Esophagus muscularis mucosa (tissue), 4 donors: Measurements from ENCODE around the gene ETV1. TPM values are rescaled to one million over a fixed set of nuclear protein-coding genes. Genes with fewer than 3 reads are reported as not detected.

ENCODE experiments used
- DNase-seq: peaks from one replicate; pipeline ENCODE4 v3.0.0-alpha.2; 2017; ENCODE audit errors: extremely low spot score
- H3K27ac ChIP-seq, 4 donors: fragments of 200-600 bp; sonication (generic); replicated peaks in 1 of 4; 1 replicate in 3 of 4; 2 replicates in 1 of 4; pipeline ENCODE4 v1.5.1; 2016 to 2019; ENCODE audit warnings: mild to moderate bottlenecking in 1 of 4
- H3K27me3 ChIP-seq, 4 donors: fragments of 200-600 bp; sonication (generic); one replicate each; pipeline versions ENCODE4 v1.5.1 to v1.6.0; 2016 to 2019
- H3K36me3 ChIP-seq, 4 donors: fragments of 200-600 bp; sonication (generic); one replicate each; pipeline ENCODE4 v1.5.1; 2016 to 2019
- H3K4me1 ChIP-seq, 4 donors: fragments of 200-600 bp; sonication (generic); one replicate each; pipeline ENCODE4 v1.5.1; 2016 to 2019
- H3K4me3 ChIP-seq, 4 donors: fragments of 200-600 bp; sonication (generic); 1 replicate in 2 of 4; 2 replicates in 2 of 4; pipeline ENCODE4 v1.5.1; 2016 to 2019; ENCODE audit warnings: mild to moderate bottlenecking in 4 of 4, moderate library complexity in 1 of 4
- H3K9me3 ChIP-seq, 4 donors: fragments of 200-600 bp; sonication (generic); 1 replicate in 3 of 4; 2 replicates in 1 of 4; pipeline ENCODE4 v1.5.1; 2016 to 2019
- CTCF ChIP-seq, 3 experiments: fragments of 200-600 bp in 2 of 3; fragments of 450-650 bp in 1 of 3; sonication (generic) in 2 of 3; IDR thresholded peaks; one replicate each; pipeline ENCODE4 v1.5.1; 2017 to 2019; ENCODE audit warnings: antibody characterized with exemption in 3 of 3, mild to moderate bottlenecking in 2 of 3, moderate library complexity in 1 of 3
- EP300 ChIP-seq: sonication (generic); formaldehyde crosslinking; IDR thresholded peaks from one replicate; pipeline ENCODE4 v1.6.1; 2017; ENCODE audit warnings: antibody characterized with exemption
- POLR2A ChIP-seq: fragments of 450-650 bp; IDR thresholded peaks from one replicate; pipeline ENCODE4 v1.6.1; 2017; ENCODE audit warnings: antibody characterized with exemption, moderate library complexity, mild to moderate bottlenecking, low read depth
- POLR2AphosphoS5 ChIP-seq, 2 donors: sonication (generic); formaldehyde crosslinking; IDR thresholded peaks; one replicate each; pipeline ENCODE4 v1.6.1; 2017; ENCODE audit warnings: antibody characterized with exemption in 2 of 2
- WGBS: methylation state at CpG from one replicate; pipeline ENCODE4 v1.1.5; 2018; 5-methylcytosine and 5-hydroxymethylcytosine counted together
- intact Hi-C: fragments of 100-400 bp; cut with DNase I; formaldehyde crosslinking; loops from one replicate; pipeline ENCODE4 v1.15.1; 2023
- total RNA-seq, 4 donors: library from RNA; depleted of rRNA; stranded (reverse); fragments of >200 nt; gene quantifications; one replicate each; pipeline versions ENCODE4 v1.1.0 to v1.2.1, GENCODE V29; 2016

The ETV1 gene
- total RNA-seq, 4 donors from 2014 or later = 7.1 to 16.5 (median 14.1) TPM

DNA sequence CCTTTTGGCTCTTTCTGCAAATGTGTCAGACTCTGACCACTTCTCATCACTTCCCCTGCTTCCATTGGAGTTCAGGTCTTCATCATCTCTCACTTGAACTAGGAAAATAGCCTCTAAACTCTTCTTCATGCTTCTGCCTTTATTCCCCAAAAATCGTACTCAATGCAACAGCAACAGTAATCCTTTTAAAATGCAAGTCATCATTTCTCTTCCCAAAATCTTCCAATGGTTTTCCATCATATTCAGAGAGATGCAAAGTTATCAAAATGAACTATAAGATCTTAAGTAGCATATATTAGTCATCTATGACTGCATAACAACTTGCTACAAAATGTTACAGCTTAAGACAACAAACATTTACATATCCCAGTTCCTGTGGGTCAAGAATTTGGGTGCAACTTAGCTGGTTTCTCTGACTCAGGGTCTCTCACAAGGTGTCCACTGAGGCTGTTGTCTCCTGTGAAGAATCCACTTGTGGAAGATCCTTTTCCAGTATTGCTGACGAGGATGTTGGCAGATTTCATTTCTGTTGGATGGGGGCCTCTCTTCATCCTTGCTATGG lies 31.0 kb upstream of the ETV1 start:
- no peak for DNase-seq
- H3K36me3 ChIP-seq = no peaks in the 10 kb centered on the region
- 82% methylated on average over 2 of the region's 2 CpGs for WGBS
- H3K9me3 ChIP-seq = no peaks in the 10 kb centered on the region
- no peak overlapping the region for H3K4me3 ChIP-seq
- H3K4me1 ChIP-seq = no peaks in the 10 kb centered on the region
- intact Hi-C loops = no loop called here
- no peak overlapping the region for H3K27ac ChIP-seq
- TF ChIP-seq POLR2AphosphoS5 (IDR thresholded peaks at IDR 0.05) (no peak), CTCF (IDR thresholded peaks at IDR 0.05) (no peak), POLR2A (no peak), EP300 (no peak)
- H3K27me3 ChIP-seq = no peaks in the 10 kb centered on the region

DNA sequence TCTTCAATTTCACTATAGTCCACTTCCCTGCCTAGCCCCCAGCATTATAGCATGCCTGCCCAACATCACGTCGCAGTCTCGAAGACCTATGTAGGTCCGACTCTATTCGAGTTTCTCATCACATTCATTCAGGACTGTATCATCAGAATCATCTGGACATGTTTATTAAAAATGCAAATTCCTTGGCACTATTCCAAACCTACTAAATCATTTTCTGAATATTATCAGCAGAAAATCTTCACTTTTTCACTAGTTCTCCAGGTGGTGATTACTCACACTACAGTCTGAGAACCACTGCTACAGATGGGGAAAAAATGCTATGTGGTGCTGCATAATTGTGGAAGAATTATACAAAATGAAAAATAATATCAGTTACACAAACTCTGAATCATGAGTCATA lies 29.3 kb upstream of the ETV1 start:
- Histone ChIP-seq H3K4me3 (no peak overlapping the region), H3K27me3 (no peaks in the 10 kb centered on the region), H3K9me3 (no peaks in the 10 kb centered on the region), H3K27ac (no peak overlapping the region), H3K36me3 (no peaks in the 10 kb centered on the region), H3K4me1 (no peaks in the 10 kb centered on the region)
- no peak for DNase-seq
- intact Hi-C loops = no loop called here
- 91% methylated on average over 5 of the region's 5 CpGs for WGBS
- TF ChIP-seq EP300 = no peak
- TF ChIP-seq POLR2AphosphoS5 (IDR thresholded peaks at IDR 0.05) = no peak
- no peak for TF ChIP-seq POLR2A
- no peak for TF ChIP-seq CTCF (IDR thresholded peaks at IDR 0.05)

DNA sequence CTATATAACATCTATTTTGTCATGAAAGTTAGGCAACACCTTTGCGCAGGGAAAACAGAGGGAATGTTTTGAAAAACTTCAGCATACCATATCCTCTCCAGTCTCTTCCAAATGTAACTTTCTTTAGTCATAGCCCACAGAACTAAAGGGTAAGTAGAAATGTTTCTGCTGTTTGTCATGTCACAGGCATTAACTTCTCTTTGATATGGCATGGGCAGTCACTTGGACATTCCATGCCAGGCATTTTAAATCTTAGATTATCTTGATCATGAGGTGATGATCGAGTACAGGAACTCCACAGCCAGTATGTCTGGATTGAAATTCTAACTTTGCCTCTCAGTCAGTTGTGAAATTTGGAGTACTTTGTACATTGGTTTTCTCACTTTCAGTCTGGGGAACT lies 27.5 kb upstream of the ETV1 start:
- H3K27me3 ChIP-seq = no peaks in the 10 kb centered on the region
- TF ChIP-seq EP300 = no peak
- TF ChIP-seq CTCF (IDR thresholded peaks at IDR 0.05) = no peak
- TF ChIP-seq POLR2A = no peak
- TF ChIP-seq POLR2AphosphoS5 (IDR thresholded peaks at IDR 0.05) = no peak
- 89% methylated on average over 2 of the region's 2 CpGs for WGBS
- intact Hi-C loops = no loop called here
- H3K4me3 ChIP-seq = no peak overlapping the region
- H3K36me3 ChIP-seq = no peaks in the 10 kb centered on the region
- no peaks in the 10 kb centered on the region for H3K4me1 ChIP-seq
- H3K27ac ChIP-seq = no peak overlapping the region
- H3K9me3 ChIP-seq = no peaks in the 10 kb centered on the region
- no peak for DNase-seq

- intact Hi-C loops = no loop called here
- H3K4me3 ChIP-seq = no peak overlapping the region
- TF ChIP-seq CTCF (IDR thresholded peaks at IDR 0.05) (no peak), EP300 (no peak), POLR2AphosphoS5 (IDR thresholded peaks at IDR 0.05) (no peak), POLR2A (no peak)
- no peak overlapping the region for H3K27ac ChIP-seq
- DNase-seq = no peak
- WGBS = 57% methylated on average over 1 of the region's 1 CpG
- H3K4me1 ChIP-seq = no peaks in the 10 kb centered on the region
- H3K27me3 ChIP-seq = no peaks in the 10 kb centered on the region
- no peaks in the 10 kb centered on the region for H3K9me3 ChIP-seq
- H3K36me3 ChIP-seq = no peaks in the 10 kb centered on the region
Observed at GRCh38 chr7:14013898-14014297, 24.4 kb upstream of the ETV1 start.
